GM21367 (cell line): ENCODE data around the gene NTSR2.
"Not testable (repeated sequence)": the region's sequence is repeated elsewhere in the genome, so short reads cannot be mapped to it uniquely, and the experiment has no call there.

ENCODE experiments used
- ATAC-seq: cut with Tn5 transposase; IDR thresholded peaks from one replicate; pipeline ENCODE4 v1.9.1; 2021; ENCODE audit not compliant: unreplicated experiment

NTSR2 gene

GRCh38 chr2:11680182-11680900, 10.3 kb upstream of the NTSR2 start:
- no peak for ATAC-seq

DNA sequence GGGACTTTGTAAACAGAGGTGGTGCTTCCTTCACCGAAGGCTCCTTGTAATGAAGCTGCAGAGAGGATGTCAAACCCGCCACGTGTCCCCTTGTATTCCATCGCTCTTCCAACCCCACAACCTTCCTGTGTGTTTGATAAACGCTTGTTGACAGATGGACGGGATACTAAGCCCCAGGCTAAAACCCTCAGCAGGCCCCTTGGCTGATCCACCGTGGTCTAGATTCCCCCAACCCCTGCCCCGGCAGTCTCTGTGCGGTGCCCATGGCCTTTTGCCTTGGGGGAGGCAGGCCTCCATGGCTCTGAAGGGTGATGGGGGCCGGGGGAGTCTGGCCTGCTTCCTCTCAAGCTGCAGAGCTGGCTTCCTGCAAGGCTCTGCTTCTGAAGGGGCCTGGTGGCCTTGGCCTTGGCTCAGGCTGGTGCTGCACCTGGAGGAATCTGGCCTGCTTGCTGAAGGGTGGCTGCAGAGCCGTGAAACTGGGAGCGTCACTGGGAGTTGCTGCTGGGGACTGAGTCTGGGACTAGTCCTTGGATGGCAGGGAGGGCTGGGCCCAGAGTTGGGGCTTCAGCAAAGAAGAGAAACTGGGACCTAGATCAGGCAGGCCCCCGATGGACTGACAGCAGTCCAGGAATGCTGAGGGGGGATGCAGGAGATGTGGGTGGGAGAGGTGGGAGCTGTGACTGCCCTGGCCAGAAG, 9.6 kb upstream of the NTSR2 start:
- ATAC-seq = no peak

DNA sequence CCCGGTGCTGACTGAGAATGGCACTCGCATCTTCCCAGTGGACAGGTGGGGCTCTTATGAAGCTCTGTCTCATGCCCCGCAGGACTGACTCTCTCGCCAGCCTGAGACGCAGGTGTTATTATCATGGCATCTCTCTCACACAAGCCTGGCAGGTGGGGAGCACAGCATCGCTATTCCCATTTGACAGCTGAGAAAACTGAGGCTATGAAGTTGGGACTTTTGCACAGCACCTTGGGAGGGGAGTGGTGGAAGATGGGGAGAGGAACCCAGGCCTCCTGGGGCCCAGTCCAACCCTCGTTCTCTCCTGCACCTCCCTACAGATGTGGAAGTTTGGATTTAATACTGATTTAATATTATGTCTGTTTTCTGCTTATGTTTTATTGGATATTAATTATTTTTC, 9.0 kb upstream of the NTSR2 start:
- no peak for ATAC-seq

DNA sequence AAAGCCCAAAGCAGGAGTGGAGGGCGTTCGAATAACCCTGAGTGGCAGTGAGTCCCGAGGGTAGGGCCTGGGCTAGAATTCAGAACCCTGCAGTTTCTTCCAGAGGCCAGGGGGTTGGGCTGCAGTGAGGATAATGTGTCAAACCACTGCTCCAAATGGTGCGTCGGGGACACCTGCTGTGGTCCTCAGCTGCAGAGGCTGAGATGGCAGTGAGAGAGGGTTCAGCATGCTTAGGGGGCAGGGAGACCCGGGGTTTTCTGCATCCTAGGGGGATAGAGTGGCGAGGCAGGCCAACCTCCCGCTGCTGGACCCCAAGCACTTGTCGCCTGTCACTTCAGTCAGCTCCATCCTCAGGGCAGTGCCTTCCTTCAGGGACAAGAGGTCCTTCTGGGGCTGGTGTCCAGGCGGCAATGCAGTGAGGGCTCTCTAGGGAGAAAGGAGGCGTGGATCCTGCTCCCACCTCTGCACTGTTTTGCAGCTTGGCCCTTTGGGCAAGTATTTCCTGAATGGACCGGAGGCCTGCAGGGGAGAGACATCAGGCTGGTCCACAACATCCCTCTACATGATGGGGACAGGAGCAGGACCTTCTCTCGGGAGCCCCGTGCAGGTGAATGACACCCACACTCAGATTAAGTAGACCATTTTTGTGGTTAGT, 8.4 kb upstream of the NTSR2 start:
- ATAC-seq = no peak

DNA sequence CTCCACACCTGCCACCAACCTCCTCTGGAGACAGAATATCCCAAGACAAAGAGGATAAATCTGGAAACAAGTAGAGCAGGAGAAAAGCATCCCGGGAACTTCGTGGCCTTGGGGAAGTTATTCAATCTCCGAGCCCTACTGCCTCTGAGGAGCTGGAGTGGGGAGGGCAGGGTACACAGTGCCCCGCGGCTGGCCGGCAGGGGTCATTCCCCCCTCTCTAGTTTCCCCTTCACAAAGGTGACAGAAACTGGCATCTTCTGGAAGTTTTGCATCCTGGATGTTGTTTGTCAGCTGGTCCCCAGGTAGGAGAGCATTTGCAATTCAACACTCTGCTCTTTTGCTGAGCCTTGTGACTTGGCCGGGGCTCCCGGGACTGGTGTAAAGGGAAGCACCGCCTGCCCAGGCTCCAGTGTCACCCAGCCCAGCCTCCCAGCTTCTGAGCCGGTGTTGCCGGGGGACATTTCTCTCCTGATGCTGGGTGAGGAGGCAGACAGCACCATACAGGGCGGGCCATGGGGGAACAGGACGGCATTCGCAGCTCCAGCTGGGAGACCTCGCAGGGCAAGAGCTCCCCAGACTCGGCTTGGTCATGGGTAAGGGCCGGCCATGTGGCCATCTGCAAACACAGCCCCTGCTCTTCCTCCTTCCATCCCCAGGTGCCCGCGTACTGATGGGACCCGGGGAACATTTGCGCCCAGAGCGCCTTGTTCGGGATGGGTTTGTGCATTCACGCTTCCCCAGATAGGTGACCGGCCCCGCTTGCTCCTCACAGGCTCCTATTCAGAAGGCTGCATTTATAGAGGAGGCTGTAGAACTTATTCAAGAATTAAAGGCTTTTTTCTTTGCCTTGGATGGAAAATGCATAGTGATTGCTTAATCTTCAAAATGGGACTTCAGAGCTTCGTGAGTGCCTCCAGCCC, 7.4 kb upstream of the NTSR2 start:
- ATAC-seq = no peak

- no peak for ATAC-seq
Observed at GRCh38 chr2:11676640-11677039, 6.6 kb upstream of the NTSR2 start.

GRCh38 chr2:11675423-11676112, 5.6 kb upstream of the NTSR2 start:
- ATAC-seq = no peak

- ATAC-seq = no peak
Observed at GRCh38 chr2:11674983-11675382, 5.0 kb upstream of the NTSR2 start.

DNA sequence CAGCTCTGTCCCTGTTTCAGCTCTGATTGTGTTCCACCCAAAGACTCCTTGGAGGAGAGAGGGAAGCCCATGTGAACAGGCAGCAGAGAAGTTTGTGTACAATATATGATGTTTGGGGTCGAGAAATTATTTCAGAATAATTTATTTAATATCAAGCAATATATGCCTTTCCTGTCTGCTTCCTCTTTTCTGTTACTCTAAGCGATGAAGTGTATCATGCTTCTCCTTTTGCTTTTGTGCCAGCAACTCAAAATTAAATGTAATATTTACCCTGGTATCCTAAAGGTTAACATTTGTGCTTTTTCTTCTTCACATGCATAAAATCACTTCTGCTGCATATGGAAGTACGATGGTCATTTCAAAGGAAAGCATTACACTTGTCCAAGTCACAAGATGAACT, 2.4 kb upstream of the NTSR2 start:
- ATAC-seq = no peak

GRCh38 chr2:11667866-11668637, 1.9 kb downstream of the NTSR2 start:
- ATAC-seq = no peak

GRCh38 chr2:11667194-11667593, 2.8 kb downstream of the NTSR2 start:
- ATAC-seq = no peak

GRCh38 chr2:11665510-11666362, 4.3 kb downstream of the NTSR2 start:
- no peak for ATAC-seq

DNA sequence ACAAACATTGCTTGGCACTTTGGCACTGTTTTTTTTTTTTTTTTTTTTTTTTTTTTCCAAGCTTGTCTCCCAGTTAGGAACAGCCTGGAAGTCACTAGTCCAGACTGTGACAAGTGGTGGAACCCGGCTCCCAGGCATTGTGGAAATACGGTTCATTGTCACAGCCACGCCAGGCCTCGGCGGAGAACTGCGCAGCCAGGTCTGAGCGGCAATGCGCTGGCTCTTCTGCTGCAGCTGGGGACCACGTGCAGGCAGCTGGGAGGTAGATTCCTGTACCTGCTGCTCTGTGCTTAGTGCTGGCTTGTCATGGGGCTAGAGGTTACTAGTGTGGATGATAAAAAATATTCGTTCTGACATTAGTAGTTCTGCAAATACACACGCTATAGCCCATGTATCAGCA, 5.0 kb downstream of the NTSR2 start:
- ATAC-seq = no peak

DNA sequence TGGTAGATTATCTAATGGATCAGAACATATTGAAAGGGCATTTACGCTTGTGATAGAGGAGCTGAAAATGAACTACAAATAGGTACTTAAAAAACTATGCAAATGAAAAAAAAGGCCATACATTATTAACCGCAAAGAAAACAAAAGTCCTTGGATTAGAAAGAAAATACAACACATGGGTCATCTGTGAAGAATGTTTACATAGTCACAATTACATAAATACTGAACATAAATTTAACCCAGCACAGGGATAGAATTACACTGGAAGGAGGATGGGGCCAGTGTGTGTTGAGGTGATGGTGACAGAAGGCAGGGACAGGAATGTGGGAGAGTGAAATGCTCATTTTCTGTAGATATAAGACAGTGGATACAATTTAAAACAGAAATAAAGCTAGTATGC, 6.6 kb downstream of the NTSR2 start:
- ATAC-seq = no peak

DNA sequence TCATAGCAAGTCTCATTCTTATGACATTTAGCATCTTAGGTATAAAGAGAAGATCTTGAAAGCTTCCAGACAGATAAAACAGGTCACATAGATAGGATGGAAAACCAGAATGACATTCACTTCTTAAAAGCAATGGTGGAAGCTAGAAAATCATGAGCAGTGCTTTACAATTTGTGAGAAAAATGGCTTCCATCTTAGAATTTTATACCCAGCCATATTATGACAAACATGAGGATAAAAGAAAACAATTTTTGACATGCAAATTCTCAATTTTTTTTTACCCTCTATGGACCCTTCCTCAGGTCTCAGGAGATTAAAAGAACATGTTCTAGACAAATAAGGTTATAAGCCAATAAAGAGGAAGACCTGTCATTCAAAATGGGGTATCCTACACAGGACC, 7.1 kb downstream of the NTSR2 start:
- ATAC-seq = no peak

- ATAC-seq = no peak
Observed at GRCh38 chr2:11661891-11662435, 8.0 kb downstream of the NTSR2 start.

GRCh38 chr2:11660396-11660795, 9.6 kb downstream of the NTSR2 start:
- ATAC-seq = not testable (repeated sequence)

DNA sequence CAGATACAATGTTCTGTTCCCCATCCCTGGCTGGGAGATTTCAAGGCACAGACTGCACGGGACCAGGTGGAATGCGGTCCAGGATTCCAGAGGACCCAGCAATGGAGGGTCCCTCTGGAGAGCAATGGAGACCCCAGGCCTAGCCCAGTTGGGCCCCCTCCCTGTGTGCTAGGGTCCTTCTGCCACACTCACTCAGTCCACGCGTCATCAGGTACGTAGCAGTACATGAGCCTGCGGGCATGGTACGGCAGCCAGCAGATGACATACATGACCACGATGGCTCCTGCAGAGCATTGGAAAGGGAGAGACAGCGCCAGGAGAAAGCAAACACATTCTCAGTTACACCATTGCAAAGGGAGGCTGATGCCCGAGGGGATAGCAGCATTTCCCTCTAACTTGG, 10.1 kb downstream of the NTSR2 start:
- ATAC-seq = no peak

GRCh38 chr2:11659115-11659475, 10.9 kb downstream of the NTSR2 start:
- ATAC-seq = no peak
